NOMO-1 treated with dmso at 0.1 percent for 144 hours (cell line): Measurements from ENCODE around the gene C4orf50.
"Not testable (repeated sequence)": the region's sequence is repeated elsewhere in the genome, so short reads cannot be mapped to it uniquely, and the experiment has no call there.

Experiments used
- DNase-seq: peaks from one replicate; lab custom pipeline; 2025; ENCODE audit not compliant: unreplicated experiment; lab: John Stamatoyannopoulos, UW

C4orf50 gene

DNA sequence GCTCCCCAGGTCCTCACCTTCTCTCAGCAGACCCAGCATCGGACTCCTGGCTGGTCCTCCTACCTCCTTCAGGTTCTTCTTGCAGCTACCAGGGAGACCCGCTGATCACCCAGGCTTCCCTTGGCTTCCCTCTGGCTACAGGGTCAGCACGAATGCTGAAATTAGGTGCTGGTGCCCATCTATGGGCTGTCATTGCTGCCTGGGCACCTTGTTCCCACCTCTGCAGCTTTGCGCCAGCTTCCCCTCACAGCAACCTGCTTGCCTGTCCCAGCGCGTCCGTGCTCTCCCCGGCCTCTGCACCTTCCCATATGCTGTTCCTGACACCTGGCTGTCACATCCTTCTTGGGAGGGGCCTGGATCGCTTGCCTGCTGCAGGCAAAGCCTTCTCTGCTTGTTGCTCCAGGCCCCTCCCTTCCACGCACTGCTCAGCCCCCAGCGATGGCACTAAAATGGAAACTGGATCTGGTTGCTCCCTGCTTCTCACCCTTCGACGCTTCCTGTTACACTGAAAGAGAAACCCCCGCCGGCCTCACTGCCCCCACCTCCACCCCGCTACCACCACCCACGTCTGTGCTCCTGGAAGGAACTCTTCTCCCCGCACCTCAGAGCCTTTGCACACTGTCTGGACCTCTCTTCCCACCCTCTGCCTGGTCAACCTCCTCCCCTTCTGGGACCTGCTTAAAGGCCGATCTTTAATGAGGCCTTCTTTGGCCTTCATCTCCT, 22.2 kb downstream of the C4orf50 start:
- DNase-seq = no peak

GRCh38 chr4:5993876-5994811, 24.1 kb downstream of the C4orf50 start:
- DNase-seq = no peak

GRCh38 chr4:5993346-5993745, 24.9 kb downstream of the C4orf50 start:
- not testable (repeated sequence) for DNase-seq

GRCh38 chr4:5992828-5993321, 25.4 kb downstream of the C4orf50 start:
- no peak for DNase-seq

GRCh38 chr4:5992171-5992827, 25.9 kb downstream of the C4orf50 start:
- DNase-seq = no peak

DNA sequence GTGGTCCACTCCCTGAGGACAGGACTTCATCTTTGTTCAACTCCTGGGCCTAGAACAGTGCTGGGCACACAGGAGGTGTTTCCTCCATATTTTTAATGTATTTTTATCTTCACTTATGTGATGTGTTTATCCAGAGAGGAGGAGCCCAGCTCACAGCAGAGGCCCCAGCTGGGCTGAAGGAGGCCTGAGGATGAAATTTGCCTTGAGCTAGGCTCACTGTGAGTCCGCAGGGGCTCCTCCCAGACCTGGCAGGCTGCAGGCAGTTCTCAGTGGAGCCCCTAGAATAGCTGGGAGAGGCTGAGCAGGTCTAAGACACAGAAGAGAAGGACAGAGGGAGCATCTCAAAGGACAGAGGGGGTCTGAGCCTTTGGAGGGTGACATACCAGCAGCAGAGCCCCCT, 26.8 kb downstream of the C4orf50 start:
- no peak for DNase-seq

DNA sequence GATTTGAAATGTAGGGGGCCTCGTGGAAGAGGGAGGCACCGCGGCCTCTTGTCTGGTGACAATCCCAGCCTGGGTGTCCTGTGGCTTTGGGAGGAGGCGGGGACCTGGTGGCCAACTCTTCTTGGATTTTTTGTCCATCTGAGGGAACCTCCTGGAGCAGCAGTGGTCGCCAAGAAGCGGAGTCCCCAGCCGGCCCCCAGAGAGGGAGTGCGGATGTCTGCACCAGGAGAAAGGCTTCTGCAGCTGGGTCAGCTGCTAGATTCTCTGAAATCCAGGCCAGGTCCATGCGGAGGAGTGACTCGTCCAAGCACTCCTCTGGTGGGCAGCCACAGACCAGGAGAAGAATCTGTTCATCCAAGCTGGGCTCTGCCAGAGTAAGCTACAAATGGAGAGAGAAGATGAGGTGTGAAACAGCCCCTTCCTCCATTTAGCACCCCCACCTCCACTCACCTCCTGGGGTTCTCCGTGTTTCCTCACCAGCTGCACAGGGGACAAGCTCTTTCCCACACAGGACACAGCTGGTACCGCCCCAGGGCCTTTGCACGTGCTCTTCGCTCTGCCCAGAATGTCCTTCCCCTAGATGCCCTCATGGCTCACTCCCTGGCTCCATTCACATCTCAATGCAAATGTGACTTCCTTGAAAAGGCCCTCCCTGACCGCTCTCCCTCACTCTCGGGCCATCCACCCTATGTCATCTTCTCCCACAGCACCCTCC, 27.6 kb downstream of the C4orf50 start:
- DNase-seq = no peak

DNA sequence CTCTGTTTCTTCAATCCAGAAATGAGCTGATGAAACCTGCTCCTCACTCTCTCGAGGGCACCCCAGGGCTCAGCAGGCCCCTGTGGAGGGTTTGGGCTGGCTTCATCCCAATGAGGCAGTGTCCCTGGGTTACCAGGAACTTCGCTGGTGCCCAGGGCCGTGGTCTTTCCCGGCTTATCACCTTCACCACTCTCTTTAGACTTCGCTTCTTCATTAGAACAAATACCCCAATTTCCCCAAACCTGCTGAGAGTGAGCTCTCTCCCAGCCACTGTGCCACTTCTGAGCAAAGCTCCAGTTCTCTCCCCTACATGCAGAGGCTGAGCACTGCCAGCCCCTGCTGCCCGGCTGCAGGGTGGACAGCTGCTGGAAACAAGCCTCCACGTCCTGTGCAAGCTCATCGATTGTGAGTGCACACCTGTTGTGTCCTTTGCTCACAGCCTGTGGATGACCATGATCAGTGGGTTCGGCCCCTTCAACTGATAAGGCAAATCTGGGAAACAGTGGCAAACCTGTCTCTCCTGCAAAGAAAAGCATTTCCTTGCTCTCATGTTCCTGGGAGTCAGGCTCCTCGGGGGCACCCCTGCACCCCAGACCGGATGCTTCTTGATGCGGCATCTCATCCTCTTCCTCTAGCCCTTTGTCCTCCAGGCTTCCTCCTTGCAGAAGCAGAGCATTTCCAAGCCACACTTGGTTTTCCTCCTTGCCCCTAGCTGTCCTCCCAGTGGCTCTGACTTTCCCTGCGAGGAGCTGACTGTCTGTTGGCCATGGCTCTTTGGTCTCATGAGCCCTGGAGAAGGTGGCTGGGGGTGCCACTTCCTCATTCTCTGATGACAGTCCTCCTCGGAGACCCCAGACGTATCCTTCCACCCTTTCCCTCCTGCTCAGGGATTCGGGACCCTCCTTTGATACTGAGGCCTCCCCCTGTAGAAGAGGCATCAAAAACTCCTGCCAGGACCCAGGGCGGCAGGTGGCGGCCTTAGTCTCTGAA, 28.7 kb downstream of the C4orf50 start:
- no peak for DNase-seq

- no peak for DNase-seq
Measured at GRCh38 chr4:5988086-5988845, 30.0 kb downstream of the C4orf50 start.

DNA sequence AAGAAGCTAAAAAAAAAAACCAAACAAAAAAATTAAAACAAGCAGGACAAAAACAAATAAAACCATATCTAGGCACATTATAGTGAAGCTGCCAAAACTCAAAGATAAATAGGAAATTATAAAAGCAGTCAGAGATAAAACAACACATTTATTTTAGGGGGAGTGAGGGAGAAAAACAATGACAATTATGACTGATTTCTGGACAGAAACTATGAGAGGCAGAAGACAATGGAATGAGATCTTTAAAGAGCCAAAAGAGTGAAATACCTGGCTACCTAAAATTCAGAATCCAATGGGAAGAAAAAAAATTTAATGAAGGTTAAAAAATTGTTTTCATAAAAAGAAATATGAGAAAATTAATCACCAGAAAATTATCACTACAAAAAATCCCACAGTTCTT, 33.4 kb downstream of the C4orf50 start:
- DNase-seq = no peak

DNA sequence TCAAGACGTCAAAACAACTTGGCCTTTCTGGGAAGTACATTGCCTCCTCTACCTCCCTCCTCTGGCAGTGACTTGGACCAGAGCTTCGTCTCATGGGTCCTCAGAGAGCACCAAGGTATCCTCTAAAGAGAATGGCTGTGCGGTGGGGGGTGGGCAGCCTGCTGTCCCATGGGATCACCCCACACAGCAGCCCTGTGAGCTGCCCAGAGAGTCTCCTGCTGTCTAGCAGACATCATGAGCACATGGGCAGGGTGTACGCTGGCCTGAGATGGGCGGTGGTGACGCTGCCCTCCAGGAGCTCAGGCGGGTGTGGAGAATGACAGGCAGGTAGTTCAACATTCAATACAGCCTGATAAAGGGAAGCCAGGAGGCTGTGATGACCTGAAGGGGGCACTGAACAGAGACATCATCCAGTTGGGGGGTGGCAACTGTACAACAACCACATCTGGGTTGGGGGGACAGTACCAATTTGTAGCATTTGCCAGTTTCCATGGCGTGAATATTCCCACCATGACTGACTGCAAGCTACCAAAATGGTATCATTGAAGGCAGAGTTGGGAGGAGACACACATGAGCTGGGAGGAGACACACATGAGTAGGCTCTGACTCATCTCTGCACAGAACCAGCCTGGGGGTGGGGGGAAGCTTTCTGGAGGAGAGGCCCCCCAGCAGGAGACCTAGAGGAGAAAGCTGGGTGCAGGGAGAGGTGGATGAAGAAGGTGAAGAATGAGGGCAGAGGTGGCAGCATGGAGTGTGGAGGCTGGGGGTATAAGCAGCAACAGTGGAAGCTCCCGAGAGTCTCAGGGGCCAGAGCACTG, 35.9 kb downstream of the C4orf50 start:
- no peak for DNase-seq

GRCh38 chr4:5980436-5981155, 37.6 kb downstream of the C4orf50 start:
- no peak for DNase-seq

- DNase-seq = no peak
Measured at GRCh38 chr4:5979981-5980380, 38.2 kb downstream of the C4orf50 start.

- no peak for DNase-seq
Measured at GRCh38 chr4:5976921-5977320, 41.3 kb downstream of the C4orf50 start.

DNA sequence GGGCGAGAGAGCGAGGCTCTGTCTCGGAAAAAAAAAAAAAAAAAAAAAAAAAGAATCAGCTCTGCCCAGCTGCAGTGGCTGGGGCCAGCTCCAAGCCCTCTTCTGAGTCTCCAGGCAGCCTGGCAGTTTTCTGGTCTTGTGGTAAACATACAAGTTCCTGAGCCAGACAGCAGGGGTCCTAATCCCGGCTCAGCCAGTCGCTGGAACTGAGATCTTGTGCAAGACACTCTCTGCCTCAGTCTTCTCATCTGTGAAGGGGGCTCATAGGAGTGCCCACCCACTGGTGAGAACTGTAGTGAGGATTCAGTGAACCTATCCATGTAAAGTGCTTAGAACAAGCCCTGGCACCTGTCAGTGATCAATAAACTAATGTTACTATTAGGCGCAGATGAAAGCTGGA, 41.8 kb downstream of the C4orf50 start:
- DNase-seq = no peak

DNA sequence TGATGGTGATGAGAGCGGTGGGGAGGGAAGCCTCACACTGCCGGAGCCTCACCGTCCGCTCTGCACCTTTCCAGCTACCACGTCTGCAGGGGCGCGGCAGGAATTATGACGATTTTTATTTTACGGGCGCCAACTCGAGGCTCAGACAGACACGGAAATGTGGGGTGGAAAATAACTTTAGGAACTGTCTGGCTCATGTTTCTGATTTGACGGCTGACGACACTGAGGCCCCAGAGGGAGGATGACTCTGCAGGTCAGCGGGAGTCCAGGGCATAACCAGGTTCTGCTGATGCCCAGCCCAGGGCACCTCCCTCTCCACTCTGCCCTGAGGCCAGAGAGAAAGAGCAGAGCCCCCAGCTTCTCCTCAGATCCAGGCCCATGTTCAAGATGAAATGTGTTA, 43.9 kb downstream of the C4orf50 start:
- DNase-seq = no peak

- DNase-seq = no peak
Measured at GRCh38 chr4:5973486-5974220, 44.6 kb downstream of the C4orf50 start.
